GM19455 (cell line): Measurements from ENCODE around the gene APBA3.

Experiments
- ATAC-seq: cut with Tn5 transposase; IDR thresholded peaks from one replicate; pipeline ENCODE4 v1.9.1; 2021; ENCODE audit not compliant: unreplicated experiment

APBA3 gene

GRCh38 chr19:3751236-3751635 lies 10.3 kb downstream of the APBA3 start:
- ATAC-seq = no peak

- ATAC-seq = no peak
Observed at GRCh38 chr19:3750211-3750610, 11.3 kb downstream of the APBA3 start.

- ATAC-seq = no peak
Observed at GRCh38 chr19:3748965-3749364, 12.5 kb downstream of the APBA3 start.

GRCh38 chr19:3746371-3747056 lies 15.0 kb downstream of the APBA3 start:
- ATAC-seq = no peak

- ATAC-seq = no peak
Observed at GRCh38 chr19:3745363-3746045, 16.0 kb downstream of the APBA3 start.

GRCh38 chr19:3743486-3743885 lies 18.0 kb downstream of the APBA3 start:
- ATAC-seq = no peak

GRCh38 chr19:3740431-3740830 lies 21.1 kb downstream of the APBA3 start:
- no peak for ATAC-seq

GRCh38 chr19:3738477-3739220 lies 22.8 kb downstream of the APBA3 start:
- ATAC-seq = no peak

GRCh38 chr19:3737487-3738205 lies 23.8 kb downstream of the APBA3 start:
- ATAC-seq = no peak

GRCh38 chr19:3736106-3736724 lies 25.3 kb downstream of the APBA3 start:
- ATAC-seq = no peak

GRCh38 chr19:3734310-3734600 lies 27.2 kb downstream of the APBA3 start:
- ATAC-seq = no peak

- ATAC-seq = no peak
Observed at GRCh38 chr19:3733549-3734309, 27.8 kb downstream of the APBA3 start.

- ATAC-seq = no peak
Observed at GRCh38 chr19:3732108-3732507, 29.4 kb downstream of the APBA3 start.

- no peak for ATAC-seq
Observed at GRCh38 chr19:3730457-3730958, 31.0 kb downstream of the APBA3 start.

GRCh38 chr19:3725640-3726310 lies 35.7 kb downstream of the APBA3 start:
- ATAC-seq = no peak

- ATAC-seq = no peak
Observed at GRCh38 chr19:3725121-3725520, 36.4 kb downstream of the APBA3 start.

- ATAC-seq = no peak
Observed at GRCh38 chr19:3723883-3724282, 37.6 kb downstream of the APBA3 start.

- ATAC-seq = no peak
Observed at GRCh38 chr19:3723110-3723488, 38.4 kb downstream of the APBA3 start.

GRCh38 chr19:3722443-3723109 lies 38.9 kb downstream of the APBA3 start:
- no peak for ATAC-seq
